ENCODE data around the gene HES4. TPM values are rescaled to one million over a fixed set of nuclear protein-coding genes. Genes with fewer than 3 reads are reported as not detected.

Gene HES4
- total and polyA plus RNA-seq, 2 donors (not counting 3 experiments of a cell fraction or from before 2014, with no cell fraction given), result 30.5 to 37.6 TPM

DNA sequence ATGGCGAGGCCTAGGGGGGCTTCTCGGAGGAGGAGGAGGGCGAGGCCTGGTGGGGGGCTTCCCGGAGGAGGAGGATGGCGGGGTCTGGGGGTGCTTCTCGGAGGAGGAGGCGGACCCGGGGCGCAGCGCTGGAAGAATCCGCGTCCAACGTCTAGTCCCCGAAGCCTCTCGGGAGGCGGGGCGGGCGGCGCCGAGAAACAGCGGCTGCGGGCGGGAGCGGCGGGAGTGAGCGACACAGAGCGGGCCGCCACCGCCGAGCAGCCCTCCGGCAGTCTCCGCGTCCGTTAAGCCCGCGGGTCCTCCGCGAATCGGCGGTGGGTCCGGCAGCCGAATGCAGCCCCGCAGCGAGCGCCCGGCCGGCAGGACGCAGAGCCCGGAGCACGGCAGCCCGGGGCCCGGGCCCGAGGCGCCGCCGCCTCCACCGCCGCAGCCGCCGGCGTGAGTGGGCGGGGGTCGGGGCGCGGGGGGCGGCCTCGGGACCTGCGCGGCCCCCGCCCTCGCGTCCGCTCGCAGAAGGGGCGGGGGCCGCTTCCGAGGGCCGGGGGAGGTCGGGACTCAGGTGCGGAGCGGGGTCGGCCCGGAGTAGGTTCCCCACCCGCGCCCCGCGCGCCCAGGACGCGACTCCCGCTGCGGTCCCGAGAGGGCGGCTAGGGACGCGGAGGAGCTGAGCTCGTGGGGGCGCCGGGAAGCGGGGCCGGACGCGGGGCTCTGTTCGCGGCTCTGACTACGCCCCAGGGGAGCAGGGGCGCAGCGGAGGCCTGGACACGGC is 39.4 kb downstream of the HES4 start, which contains the start of gene KLHL17:
KLHL17 (plus strand) TSS at position 222 of the 769 bp plus-strand sequence; CDS start at position 332, 110 bp downstream.
- peak; percentile 61 for FAIRE-seq

DNA sequence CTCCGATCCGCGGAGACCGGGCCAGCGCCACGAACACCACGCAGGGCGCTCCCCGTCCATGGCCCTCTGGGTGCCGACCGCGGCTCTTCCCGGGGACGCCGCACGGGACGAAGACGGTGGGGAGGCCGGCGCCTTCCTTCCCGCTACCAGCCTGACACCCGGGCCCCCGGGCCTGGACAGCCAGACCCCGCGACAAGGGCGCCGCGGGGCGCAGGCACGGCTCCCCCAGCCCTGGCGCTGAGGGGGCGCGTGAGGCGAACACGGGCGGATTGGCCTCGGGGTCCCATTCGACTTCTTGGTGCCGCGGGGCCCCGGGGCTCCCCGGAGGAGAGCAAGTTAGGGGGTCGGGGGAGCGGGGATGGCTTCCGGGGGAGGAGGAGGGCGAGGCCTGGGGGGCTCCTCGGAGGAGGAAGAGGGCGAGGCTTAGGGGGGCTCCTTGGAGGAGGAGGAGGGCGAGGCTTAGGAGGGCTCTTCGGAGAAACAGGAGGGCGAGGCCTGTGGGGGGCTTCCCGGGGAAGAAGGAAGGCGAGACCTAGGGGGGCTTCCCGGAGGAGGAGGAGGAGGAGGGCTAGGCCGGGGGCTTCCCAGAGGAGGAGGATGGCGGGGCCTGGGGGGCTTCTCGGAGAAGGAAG is 40.0 kb downstream of the HES4 start:
- no peak overlapping the region for H3K4me2 ChIP-seq (ENCODE audit: insufficient read depth, low read length)
- no peaks in the 10 kb centered on the region for H3K9me3 ChIP-seq (replicated peaks; ENCODE audit: control insufficient read depth, insufficient read depth, low read length)
- dilution Hi-C loops (cut with MboI; ENCODE audit: extremely low pct_ligation_motif_present, low sequenced_read_pairs) (no loop called here), intact Hi-C loops (cut with micrococcal nuclease) (loop anchor here (1.0 to 5.0 kb wide), 3 partner anchors 19 to 109 kb away; partner anchors contain the start of gene SAMD11)
- H3K79me2 ChIP-seq (ENCODE audit: control insufficient read depth, insufficient read depth, low read length), result peaks cover 18% of the 10 kb centered on the region
- H3K4me1 ChIP-seq (ENCODE audit: control insufficient read depth, extremely low read depth, insufficient read depth, low read length), result peaks cover 5% of the 10 kb centered on the region
- ChIA-PET CTCF (interaction anchor here (0.8 to 1.4 kb wide), 4 partner anchors 16 to 55 kb away, joined by 3 to 6 read pairs (median 3); no protein-coding TSS in a partner anchor), POLR2A (no interaction called here)
- no peak for TF ChIP-seq POLR2A (IDR thresholded peaks at IDR 0.05; ENCODE audit: low read depth, low read length)
- TF ChIP-seq, protein P1, sequence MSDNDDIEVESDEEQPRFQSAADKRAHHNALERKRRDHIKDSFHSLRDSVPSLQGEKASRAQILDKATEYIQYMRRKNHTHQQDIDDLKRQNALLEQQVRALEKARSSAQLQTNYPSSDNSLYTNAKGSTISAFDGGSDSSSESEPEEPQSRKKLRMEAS (IDR thresholded peaks at IDR 0.05; ENCODE audit: insufficient read depth, insufficient read length), result no peak
- peak; percentile 67 for TF ChIP-seq EZH2 (IDR thresholded peaks at IDR 0.05; ENCODE audit: borderline replicate concordance, low read depth, low read length, severe bottlenecking)
- TF ChIP-seq MYC (IDR thresholded peaks at IDR 0.05; ENCODE audit: low read depth, low read length), result no peak
- no peak for TF ChIP-seq GATA2 (IDR thresholded peaks at IDR 0.05; ENCODE audit: insufficient read depth, insufficient read length, low read depth, low read length)
- FAIRE-seq (no peak), DNase-seq (ENCODE audit: low read depth, low spot score) (no peak)
- H3K27me3 ChIP-seq (ENCODE audit: control insufficient read depth in 2 of 2, insufficient read depth in 2 of 2, low read length in 2 of 2), result no peaks in the 10 kb centered on the region
- BruUV-seq (replicated peaks), result no TSS peak
- no peaks in the 10 kb centered on the region for H3K9me1 ChIP-seq (replicated peaks; ENCODE audit: control insufficient read depth, extremely low read depth, insufficient read depth, low read length)
- H3K4me3 ChIP-seq (replicated peaks in 1 of 3; ENCODE audit: insufficient read depth in 1 of 3, low read depth in 1 of 3, low read length in 3 of 3), result peak overlapping the region in 2 of 3 experiments; percentile 29 to 68
- H3K36me3 ChIP-seq (ENCODE audit: control insufficient read depth in 2 of 2, extremely low read depth in 1 of 2, insufficient read depth in 2 of 2, low read length in 2 of 2), result peaks cover 0 to 18% of the 10 kb centered on the region in 2 experiments
- no peaks in the 10 kb centered on the region for H4K20me1 ChIP-seq (replicated peaks; ENCODE audit: control insufficient read depth, extremely low read depth, insufficient read depth, low read length)
- no peak overlapping the region for H3K27ac ChIP-seq (ENCODE audit: insufficient read depth, low read depth, low read length)
- H2AFZ ChIP-seq (ENCODE audit: low read depth, low read length), result peak overlapping the region; percentile 28
- H3K9ac ChIP-seq (replicated peaks; ENCODE audit: extremely low read depth, insufficient read depth, low read length), result no peak overlapping the region

More for the DNA sequence above, 39.4 kb downstream of the HES4 start, which contains the start of gene KLHL17:
- H3K9me1 ChIP-seq (replicated peaks; ENCODE audit: control insufficient read depth, extremely low read depth, insufficient read depth, low read length), result no peaks in the 10 kb centered on the region
- DNase-seq (ENCODE audit: low read depth, low spot score), result peak; percentile 43
- BruUV-seq (replicated peaks), result no TSS peak
- no peaks in the 10 kb centered on the region for H3K27me3 ChIP-seq (ENCODE audit: control insufficient read depth in 2 of 2, insufficient read depth in 2 of 2, low read length in 2 of 2)
- H3K4me3 ChIP-seq (replicated peaks in 1 of 3; ENCODE audit: insufficient read depth in 1 of 3, low read depth in 1 of 3, low read length in 3 of 3), result peak within 1 kb of the TSS; percentile 44 to 68 (median 45)
- peaks cover 0 to 11% of the 10 kb centered on the region in 2 experiments for H3K36me3 ChIP-seq (ENCODE audit: control insufficient read depth in 2 of 2, extremely low read depth in 1 of 2, insufficient read depth in 2 of 2, low read length in 2 of 2)
- H3K4me2 ChIP-seq (ENCODE audit: insufficient read depth, low read length), result no peak within 1 kb of the TSS
- dilution Hi-C loops (cut with MboI; ENCODE audit: extremely low pct_ligation_motif_present, low sequenced_read_pairs) (no loop called here), intact Hi-C loops (cut with micrococcal nuclease) (loop anchor here (2.0 kb wide), 1 partner anchor 20 kb away; no protein-coding TSS in a partner anchor)
- peak within 1 kb of the TSS; percentile 14 for H3K9ac ChIP-seq (replicated peaks; ENCODE audit: extremely low read depth, insufficient read depth, low read length)
- H4K20me1 ChIP-seq (replicated peaks; ENCODE audit: control insufficient read depth, extremely low read depth, insufficient read depth, low read length), result no peaks in the 10 kb centered on the region
- CTCF ChIA-PET, result interaction anchor here (1.8 kb wide), 1 partner anchor 56 kb away, joined by 4 read pairs; no protein-coding TSS in a partner anchor
- no peak within 1 kb of the TSS for H3K27ac ChIP-seq (ENCODE audit: insufficient read depth, low read depth, low read length)
- H3K79me2 ChIP-seq (ENCODE audit: control insufficient read depth, insufficient read depth, low read length), result peaks cover 18% of the 10 kb centered on the region
- H2AFZ ChIP-seq (ENCODE audit: low read depth, low read length), result peak within 1 kb of the TSS; percentile 46
- TF ChIP-seq POLR2A (IDR thresholded peaks at IDR 0.05; ENCODE audit: low read depth, low read length) (no peak), POLR2AphosphoS5 (IDR thresholded peaks at IDR 0.05; ENCODE audit: insufficient read depth, low read depth, low read length) (peak; percentile 70)
- POLR2A ChIA-PET, result no interaction called here
- peaks cover 5% of the 10 kb centered on the region for H3K4me1 ChIP-seq (ENCODE audit: control insufficient read depth, extremely low read depth, insufficient read depth, low read length)
- H3K9me3 ChIP-seq (replicated peaks; ENCODE audit: control insufficient read depth, insufficient read depth, low read length), result no peaks in the 10 kb centered on the region
